B cell (primary cell): ENCODE results near the gene ERMARD. TPM values are rescaled to one million over a fixed set of nuclear protein-coding genes. Genes with fewer than 3 reads are reported as not detected.

Source experiments
- ATAC-seq: fragments of 200-7000 bp; cut with Tn5 transposase; one replicate; pipeline ENCODE4 v1.10.0; 2021; ENCODE audit warnings: low read depth, mild to moderate bottlenecking, moderate number of reproducible peaks, moderate library complexity
- CTCF ChIA-PET: fragments of 350-600 bp; sonication (Branson Sonifier 250); formaldehyde crosslinking; loops from one replicate; lab custom pipeline; 2021; ENCODE audit warnings: antibody characterized with exemption, inconsistent platforms; lab: Charles Lee
- POLR2A ChIA-PET: fragments of 350-600 bp; sonication (Branson Sonifier 250); formaldehyde crosslinking; loops from one replicate; lab custom pipeline; 2021; ENCODE audit warnings: antibody characterized with exemption; lab: Charles Lee
- DNase-seq: peaks from one replicate; pipeline ENCODE4 v3.0.0; 2013
- H2AFZ ChIP-seq: 2 replicates; pipeline ENCODE4 v1.6.1; 2012; ENCODE audit warnings: mild to moderate bottlenecking, low read depth, low read length; ENCODE audit not compliant: insufficient read depth, poor library complexity, severe bottlenecking
- H3K27ac ChIP-seq, 2 donors: 1 replicate in 1 of 2; 2 replicates in 1 of 2; pipeline ENCODE4 v1.5.1; 2012 to 2013; ENCODE audit warnings: low read length in 2 of 2, mild to moderate bottlenecking in 2 of 2, moderate library complexity in 1 of 2
- H3K27me3 ChIP-seq, 4 experiments: fragments of 200-600 bp in 1 of 4; sonication (generic) in 1 of 4; replicated peaks in 1 of 4; 1 replicate in 2 of 4; 2 replicates in 2 of 4; pipeline versions ENCODE4 v1.6.1 to v1.7.0; 2013 to 2016; ENCODE audit warnings: low read length in 3 of 4, mild to moderate bottlenecking in 2 of 4, mixed read lengths in 1 of 4, moderate library complexity in 1 of 4; ENCODE audit not compliant: insufficient read depth in 4 of 4, control insufficient read depth in 3 of 4; ENCODE audit errors: control extremely low read depth in 1 of 4
- H3K36me3 ChIP-seq, 2 experiments: replicated peaks in 1 of 2; 1 replicate in 1 of 2; 2 replicates in 1 of 2; pipeline versions ENCODE4 v1.6.1 to v1.7.1; 2013; ENCODE audit warnings: low read length in 1 of 2; ENCODE audit not compliant: insufficient read depth in 2 of 2, control insufficient read depth in 1 of 2; ENCODE audit errors: control extremely low read depth in 1 of 2, extremely low read depth in 1 of 2
- H3K4me1 ChIP-seq, 2 donors: fragments of 200-600 bp in 1 of 2; sonication (generic) in 1 of 2; 1 replicate in 1 of 2; 2 replicates in 1 of 2; pipeline versions ENCODE4 v1.5.1 to v1.6.1; 2013 to 2017; ENCODE audit warnings: low read length in 2 of 2; ENCODE audit not compliant: control insufficient read depth in 2 of 2, insufficient read depth in 2 of 2
- H3K4me2 ChIP-seq: replicated peaks from 2 replicates; pipeline ENCODE3; 2012; ENCODE audit warnings: mild to moderate bottlenecking, low read depth, low read length; ENCODE audit not compliant: poor library complexity, severe bottlenecking
- H3K4me3 ChIP-seq, 5 experiments: fragments of 200-600 bp in 1 of 5; sonication (generic) in 1 of 5; 1 replicate in 3 of 5; 2 replicates in 2 of 5; pipeline versions ENCODE4 v1.5.1 to v1.7.0; 2011 to 2016; ENCODE audit warnings: low read length in 4 of 5, mild to moderate bottlenecking in 4 of 5, low read depth in 2 of 5, control low read depth in 1 of 5, moderate library complexity in 1 of 5; ENCODE audit not compliant: insufficient read depth in 1 of 5; ENCODE audit errors: control extremely low read depth in 1 of 5, extremely low read depth in 1 of 5
- H3K79me2 ChIP-seq: fragments of 200-600 bp; sonication (generic); one replicate; pipeline ENCODE4 v1.6.0; 2016; ENCODE audit warnings: low read length; ENCODE audit not compliant: control insufficient read depth, insufficient read depth
- H3K9ac ChIP-seq: fragments of 200-600 bp; sonication (generic); 2 replicates; pipeline ENCODE4 v1.6.1; 2017; ENCODE audit warnings: mild to moderate bottlenecking, low read length, moderate library complexity
- H3K9me3 ChIP-seq, 3 donors: one replicate each; pipeline versions ENCODE4 v1.6.1 to v1.7.1; 2013; ENCODE audit warnings: low read length in 2 of 3; ENCODE audit not compliant: control insufficient read depth in 2 of 3, insufficient read depth in 1 of 3; ENCODE audit errors: control extremely low read depth in 1 of 3
- H4K20me1 ChIP-seq: 2 replicates; pipeline ENCODE4 v1.6.0; 2012; ENCODE audit warnings: mild to moderate bottlenecking, low read length; ENCODE audit not compliant: insufficient read depth, control insufficient read depth, poor library complexity, severe bottlenecking
- H3K27ac Mint-ChIP-seq: one replicate; pipeline ENCODE4 v1.8.0; 2021; ENCODE audit warnings: mixed read lengths
- H3K27me3 Mint-ChIP-seq: one replicate; pipeline ENCODE4 v1.8.0; 2021; ENCODE audit warnings: mixed read lengths
- H3K4me1 Mint-ChIP-seq: one replicate; pipeline ENCODE4 v1.8.0; 2021; ENCODE audit warnings: mixed read lengths
- H3K4me3 Mint-ChIP-seq: one replicate; pipeline ENCODE4 v1.8.0; 2021; ENCODE audit warnings: mixed read lengths
- H3K9me3 Mint-ChIP-seq: one replicate; pipeline ENCODE4 v1.8.0; 2022; ENCODE audit warnings: mixed read lengths; ENCODE audit not compliant: insufficient read depth
- EZH2 ChIP-seq: IDR thresholded peaks from 2 replicates; pipeline ENCODE4 v1.6.1; 2012; ENCODE audit warnings: borderline replicate concordance, low read depth, mild to moderate bottlenecking, moderate library complexity, low read length; ENCODE audit not compliant: insufficient read depth, poor library complexity, severe bottlenecking
- WGBS: methylation state at CpG from one replicate; pipeline ENCODE4 v1.1.5; 2013; ENCODE audit warnings: missing lambda C conversion rate; ENCODE audit not compliant: insufficient coverage; 5-methylcytosine and 5-hydroxymethylcytosine counted together
- intact Hi-C: fragments of 100-400 bp; cut with micrococcal nuclease; formaldehyde crosslinking; loops from one replicate; pipeline ENCODE4 v1.10.0; 2022
- polyA plus RNA-seq: library from polyadenylated mRNA; depleted of rRNA; stranded (reverse); fragments of >200 nt; gene quantifications from 2 replicates; pipeline ENCODE4 v1.2.3, GENCODE V29; 2012
- total RNA-seq, 2 donors: library from RNA; stranded (reverse); fragments of 120-200 nt in 1 of 2; gene quantifications; 1 replicate in 1 of 2; 2 replicates in 1 of 2; pipeline versions ENCODE4 v1.2.3 to v1.2.4, GENCODE V29; 2013 to 2022
- TF ChIP-seq, protein P1 (sequence below): fragments of 200-600 bp; IDR thresholded peaks from one replicate; pipeline ENCODE4 v1.8.0; 2022; ENCODE audit warnings: antibody characterized with exemption, mild to moderate bottlenecking

The ERMARD gene
- total and polyA plus RNA-seq, 2 donors (not counting 1 experiment from before 2014, with no cell fraction given) = 42.8 to 65.1 TPM

DNA sequence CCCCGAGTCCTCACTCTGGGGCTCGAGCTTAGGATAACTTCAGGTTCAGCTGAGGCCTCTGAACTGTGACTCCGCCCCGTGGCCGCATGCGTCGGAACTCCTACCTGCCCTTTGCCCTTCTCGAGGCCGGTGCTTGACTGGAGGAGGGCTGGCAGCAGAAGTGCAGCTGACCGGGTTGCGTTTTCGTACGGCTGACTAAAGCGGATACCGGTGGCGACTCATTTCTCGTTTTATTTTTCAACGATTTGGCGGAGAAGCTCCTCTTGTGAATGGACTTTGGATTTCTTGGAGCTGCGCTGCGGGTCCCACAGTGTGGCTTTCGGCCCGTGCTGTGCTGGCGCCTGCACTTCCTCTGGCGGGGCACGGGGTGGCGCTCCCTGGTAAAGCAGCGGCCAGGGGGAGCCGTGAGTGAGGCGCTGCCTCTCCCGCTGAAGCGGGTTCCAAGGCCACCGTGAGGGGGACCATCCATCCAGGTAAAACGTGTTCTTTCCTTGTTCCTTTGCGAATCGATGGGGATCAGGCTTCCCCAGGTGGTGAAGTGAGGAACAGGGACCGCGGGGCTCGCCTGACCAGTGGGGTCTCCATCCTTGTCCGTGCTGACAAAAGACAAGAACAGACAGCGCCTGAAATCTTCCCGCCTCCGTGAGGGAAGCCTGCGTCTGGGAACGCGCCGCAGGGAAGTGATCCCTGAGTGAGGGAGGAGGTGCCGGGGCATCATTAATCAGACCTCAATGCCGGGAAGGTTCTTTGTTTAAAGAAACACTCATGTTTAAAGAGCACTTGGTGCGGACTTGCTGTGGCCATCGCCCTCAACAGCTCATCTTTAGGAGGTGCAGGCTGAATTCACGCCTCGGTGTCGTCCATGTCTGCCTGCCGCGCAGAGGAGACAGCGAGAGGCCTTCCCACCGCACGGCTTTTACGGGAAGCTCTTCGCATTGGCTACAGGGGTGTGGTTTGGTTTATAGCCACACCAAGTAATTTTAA, 38.8 kb downstream of the ERMARD start:
- H3K36me3 ChIP-seq = no peaks in the 10 kb centered on the region
- H3K79me2 ChIP-seq = no peaks in the 10 kb centered on the region
- WGBS = under 1% methylated on average over 56 of the region's 61 CpGs
- Mint-ChIP-seq H3K27ac (no peak overlapping the region), H3K9me3 (no peaks in the 10 kb centered on the region), H3K4me1 (peaks cover 14% of the 10 kb centered on the region), H3K27me3 (peaks cover 41% of the 10 kb centered on the region), H3K4me3 (peak overlapping the region; percentile 92)
- peaks cover 0 to 39% (median 8%) of the 10 kb centered on the region in 4 experiments for H3K27me3 ChIP-seq
- ATAC-seq = peak; percentile 93
- H2AFZ ChIP-seq = peak overlapping the region; percentile 91
- H3K4me1 ChIP-seq = peaks cover 9 to 16% of the 10 kb centered on the region in 2 donors
- H4K20me1 ChIP-seq = no peaks in the 10 kb centered on the region
- CTCF ChIA-PET = interaction anchor here (0.6 to 3.6 kb wide), 29 partner anchors 8 to 834 kb away, joined by 3 to 59 read pairs (median 4); partner anchors contain the start of genes DYNLT2 and ERMARD
- no peaks in the 10 kb centered on the region for H3K9me3 ChIP-seq
- no peak for TF ChIP-seq EZH2
- TF ChIP-seq, protein P1, sequence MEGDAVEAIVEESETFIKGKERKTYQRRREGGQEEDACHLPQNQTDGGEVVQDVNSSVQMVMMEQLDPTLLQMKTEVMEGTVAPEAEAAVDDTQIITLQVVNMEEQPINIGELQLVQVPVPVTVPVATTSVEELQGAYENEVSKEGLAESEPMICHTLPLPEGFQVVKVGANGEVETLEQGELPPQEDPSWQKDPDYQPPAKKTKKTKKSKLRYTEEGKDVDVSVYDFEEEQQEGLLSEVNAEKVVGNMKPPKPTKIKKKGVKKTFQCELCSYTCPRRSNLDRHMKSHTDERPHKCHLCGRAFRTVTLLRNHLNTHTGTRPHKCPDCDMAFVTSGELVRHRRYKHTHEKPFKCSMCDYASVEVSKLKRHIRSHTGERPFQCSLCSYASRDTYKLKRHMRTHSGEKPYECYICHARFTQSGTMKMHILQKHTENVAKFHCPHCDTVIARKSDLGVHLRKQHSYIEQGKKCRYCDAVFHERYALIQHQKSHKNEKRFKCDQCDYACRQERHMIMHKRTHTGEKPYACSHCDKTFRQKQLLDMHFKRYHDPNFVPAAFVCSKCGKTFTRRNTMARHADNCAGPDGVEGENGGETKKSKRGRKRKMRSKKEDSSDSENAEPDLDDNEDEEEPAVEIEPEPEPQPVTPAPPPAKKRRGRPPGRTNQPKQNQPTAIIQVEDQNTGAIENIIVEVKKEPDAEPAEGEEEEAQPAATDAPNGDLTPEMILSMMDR = peak; percentile 99
- POLR2A ChIA-PET = no interaction called here
- DNase-seq = peak; percentile 81
- peak overlapping the region; percentile 32 to 73 (median 51) for H3K4me3 ChIP-seq
- peak overlapping the region; percentile 68 for H3K9ac ChIP-seq
- H3K4me2 ChIP-seq = peak overlapping the region; percentile 88
- intact Hi-C loops = loop anchor here (1.0 to 10.0 kb wide), 4 partner anchors 155 to 740 kb away; partner anchors contain the start of gene DLL1
- H3K27ac ChIP-seq = no peak overlapping the region
